HEK293T (cell line): Measurements from ENCODE around the gene MGAT4A.

ENCODE experiments used
- CTCF ChIA-PET: fragments of 350-600 bp; formaldehyde crosslinking; extraction: SDS; loops from one replicate; lab custom pipeline; 2021; ENCODE audit warnings: antibody characterized with exemption, inconsistent platforms; lab: Yijun Ruan, JAX
- POLR2A ChIA-PET: fragments of 350-600 bp; formaldehyde crosslinking; extraction: SDS; loops from one replicate; lab custom pipeline; 2020; ENCODE audit warnings: antibody characterized with exemption, inconsistent platforms; lab: Yijun Ruan, JAX
- DNase-seq: peaks from one replicate; pipeline ENCODE4 v3.0.0; 2012; ENCODE audit warnings: mixed read lengths; ENCODE audit errors: extremely low spot score
- ARNT ChIP-seq: fragments of 450-650 bp; IDR thresholded peaks from 2 replicates; pipeline ENCODE4 v1.6.1; 2017; ENCODE audit warnings: mild to moderate bottlenecking
- BHLHE40 ChIP-seq: fragments of 450-650 bp; IDR thresholded peaks from 2 replicates; pipeline ENCODE4 v1.6.1; 2016; ENCODE audit warnings: mild to moderate bottlenecking, moderate library complexity, borderline replicate concordance
- CTBP1 ChIP-seq: fragments of 450-650 bp; IDR thresholded peaks from 2 replicates; pipeline ENCODE4 v1.6.1; 2016; ENCODE audit warnings: borderline replicate concordance
- ELF4 ChIP-seq: fragments of 450-650 bp; IDR thresholded peaks from 2 replicates; pipeline ENCODE4 v1.6.1; 2017; ENCODE audit warnings: antibody characterized with exemption
- FOXA1 ChIP-seq: fragments of 450-650 bp; IDR thresholded peaks from 2 replicates; pipeline ENCODE4 v1.6.1; 2016; ENCODE audit warnings: mild to moderate bottlenecking
- FOXK2 ChIP-seq: fragments of 450-650 bp; IDR thresholded peaks from 2 replicates; pipeline ENCODE4 v1.6.1; 2016; ENCODE audit warnings: mild to moderate bottlenecking
- FOXM1 ChIP-seq: fragments of 450-650 bp; IDR thresholded peaks from 2 replicates; pipeline ENCODE4 v1.6.1; 2017; ENCODE audit warnings: mild to moderate bottlenecking, borderline replicate concordance
- HDGF ChIP-seq: fragments of 450-650 bp; IDR thresholded peaks from 2 replicates; pipeline ENCODE4 v1.6.1; 2017; ENCODE audit warnings: antibody characterized with exemption, borderline replicate concordance
- L3MBTL2 ChIP-seq: fragments of 450-650 bp; conservative IDR thresholded peaks from 2 replicates; pipeline ENCODE4 v1.6.1; 2016; ENCODE audit warnings: mild to moderate bottlenecking
- LEF1 ChIP-seq: fragments of 450-650 bp; IDR thresholded peaks from 2 replicates; pipeline ENCODE4 v1.6.1; 2017; ENCODE audit warnings: mild to moderate bottlenecking, borderline replicate concordance
- NFRKB ChIP-seq: fragments of 450-650 bp; IDR thresholded peaks from 2 replicates; pipeline ENCODE4 v1.6.1; 2016; ENCODE audit warnings: mild to moderate bottlenecking, moderate library complexity
- PKNOX1 ChIP-seq: fragments of 450-650 bp; IDR thresholded peaks from 2 replicates; pipeline ENCODE4 v1.6.1; 2016
- SP1 ChIP-seq: fragments of 450-650 bp; IDR thresholded peaks from 2 replicates; pipeline ENCODE4 v1.6.1; 2017
- SUZ12 ChIP-seq: fragments of 450-650 bp; IDR thresholded peaks from 2 replicates; pipeline ENCODE4 v1.6.1; 2016; ENCODE audit warnings: mild to moderate bottlenecking
- TARDBP ChIP-seq: fragments of 450-650 bp; IDR thresholded peaks from 2 replicates; pipeline ENCODE4 v1.6.1; 2016
- ZNF384 ChIP-seq: fragments of 450-650 bp; IDR thresholded peaks from 2 replicates; pipeline ENCODE4 v1.6.1; 2016

Gene MGAT4A

GRCh38 chr2:98693477-98693876 is 37.5 kb downstream of the MGAT4A start:
- TF ChIP-seq SP1 (no peak), HDGF (no peak), FOXK2 (no peak), BHLHE40 (no peak), TARDBP (no peak), L3MBTL2 (no peak), NFRKB (no peak), CTBP1 (no peak), ZNF384 (no peak), ARNT (no peak), PKNOX1 (no peak), SUZ12 (no peak), LEF1 (no peak)
- ChIA-PET CTCF (interaction anchor here (0.6 kb wide), 1 partner anchor 33 kb away, joined by 3 read pairs; no protein-coding TSS in a partner anchor), POLR2A (no interaction called here)
- DNase-seq = no peak

- CTCF ChIA-PET = interaction anchor here (0.9 kb wide), 1 partner anchor 454 kb away, joined by 3 read pairs; no protein-coding TSS in a partner anchor
- DNase-seq = no peak
- POLR2A ChIA-PET = no interaction called here
- TF ChIP-seq BHLHE40 (no peak), ELF4 (no peak)
Observed at GRCh38 chr2:98692090-98693054, 38.6 kb downstream of the MGAT4A start.

GRCh38 chr2:98691303-98691702 is 39.6 kb downstream of the MGAT4A start:
- no peak for DNase-seq
- ChIA-PET POLR2A (no interaction called here), CTCF (interaction anchor here (0.9 kb wide), 1 partner anchor 455 kb away, joined by 3 read pairs; no protein-coding TSS in a partner anchor)

GRCh38 chr2:98685930-98686887 is 44.7 kb downstream of the MGAT4A start:
- no peak for DNase-seq
- ChIA-PET CTCF (no interaction called here), POLR2A (no interaction called here)
- TF ChIP-seq LEF1 (no peak), FOXM1 (no peak), L3MBTL2 (no peak), HDGF (no peak), FOXK2 (no peak), SP1 (no peak), BHLHE40 (no peak)

More at GRCh38 chr2:98691303-98691702, 39.6 kb downstream of the MGAT4A start:
- TF ChIP-seq SP1 = no peak
- TF ChIP-seq SUZ12 = no peak
- no peak for TF ChIP-seq BHLHE40
- TF ChIP-seq ZNF384 = no peak
- TF ChIP-seq L3MBTL2 = no peak
- no peak for TF ChIP-seq FOXK2
- TF ChIP-seq PKNOX1 = no peak
- no peak for TF ChIP-seq FOXM1
- TF ChIP-seq ELF4 = no peak
- TF ChIP-seq TARDBP = no peak
- TF ChIP-seq NFRKB = no peak
- no peak for TF ChIP-seq HDGF
- TF ChIP-seq ARNT = no peak
- TF ChIP-seq FOXA1 = no peak
- no peak for TF ChIP-seq CTBP1

- POLR2A ChIA-PET = no interaction called here
- no peak for TF ChIP-seq FOXK2
- no peak for TF ChIP-seq BHLHE40
- no peak for TF ChIP-seq FOXM1
- no peak for TF ChIP-seq PKNOX1
- no peak for TF ChIP-seq L3MBTL2
- no peak for TF ChIP-seq ZNF384
- no peak for TF ChIP-seq FOXA1
- no peak for TF ChIP-seq HDGF
- no peak for TF ChIP-seq ELF4
- no peak for TF ChIP-seq ARNT
- no peak for TF ChIP-seq TARDBP
- TF ChIP-seq CTBP1 = no peak
- no peak for TF ChIP-seq LEF1
- TF ChIP-seq SP1 = no peak
- TF ChIP-seq NFRKB = no peak
- TF ChIP-seq SUZ12 = no peak
- DNase-seq = no peak
- CTCF ChIA-PET = interaction anchor here (0.6 kb wide), 1 partner anchor 26 kb away, joined by 4 read pairs; no protein-coding TSS in a partner anchor
Observed at GRCh38 chr2:98683728-98684127, 47.2 kb downstream of the MGAT4A start.
